Adipose tissue (tissue), 3 donors: Measurements from ENCODE around the gene CSMD2. TPM values are rescaled to one million over a fixed set of nuclear protein-coding genes. Genes with fewer than 3 reads are reported as not detected.

ENCODE experiments used
- H3K27ac ChIP-seq: one replicate; pipeline ENCODE4 v1.5.1; 2013; ENCODE audit warnings: low read depth, low read length
- WGBS, 3 donors: extraction: QIAGEN DNeasy Blood & Tissue Kit; methylation state at CpG; one replicate each; pipeline ENCODE4 v1.1.7; 2013; 5-methylcytosine and 5-hydroxymethylcytosine counted together
- polyA plus RNA-seq, 3 donors: library from polyadenylated mRNA; stranded (reverse); fragments of 200-250 nt; gene quantifications; one replicate each; pipeline ENCODE4 v1.2.3, GENCODE V29; 2013
- donor health status: healthy with polysubstance abuse.
- donor health status: Bipolar disorder and iron deficiency.
- donor health status: healthy.

The CSMD2 gene
- polyA plus RNA-seq, 3 donors, result under 0.01 to 0.21 (median 0.07) TPM

- WGBS, 3 donors, result 77 to 82% (median 80%) methylated on average over 10 of the region's 10 CpGs
Measured at GRCh38 chr1:33825506-33825905, 339.5 kb downstream of the CSMD2 start.

GRCh38 chr1:33824971-33825370 is 340.1 kb downstream of the CSMD2 start:
- H3K27ac ChIP-seq, result no peak overlapping the region
- WGBS, 3 donors, result 63 to 93% (median 66%) methylated on average over 1 of the region's 1 CpG

More at GRCh38 chr1:33825506-33825905, 339.5 kb downstream of the CSMD2 start:
- H3K27ac ChIP-seq, result no peak overlapping the region

DNA sequence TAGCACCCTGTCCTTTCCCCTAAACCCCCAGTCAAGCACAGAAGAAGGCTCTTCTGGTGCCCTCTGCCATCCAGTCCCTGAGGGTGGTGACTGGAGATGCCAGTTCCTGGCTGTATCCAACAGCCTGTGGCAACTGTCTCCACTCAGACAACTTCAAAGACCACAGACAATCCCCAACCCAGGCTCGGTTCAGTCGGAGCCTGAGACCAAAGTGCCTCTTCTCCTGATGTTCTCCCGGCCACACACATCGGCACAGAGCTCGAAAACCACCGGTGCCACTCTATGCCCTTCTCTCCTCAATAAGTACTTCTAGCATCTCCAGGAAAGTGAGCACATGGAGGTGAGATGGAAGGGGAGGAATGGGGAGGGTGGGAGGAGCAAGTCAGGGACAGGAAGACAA is 340.7 kb downstream of the CSMD2 start:
- WGBS, 3 donors, result 73 to 92% (median 86%) methylated on average over 6 of the region's 6 CpGs
- no peak overlapping the region for H3K27ac ChIP-seq

- H3K27ac ChIP-seq, result no peak overlapping the region
- WGBS, 3 donors, result 56 to 73% (median 56%) methylated on average over 1 of the region's 1 CpG
Measured at GRCh38 chr1:33823830-33824229, 341.2 kb downstream of the CSMD2 start.

GRCh38 chr1:33823401-33823800 is 341.6 kb downstream of the CSMD2 start:
- 85 to 93% (median 91%) methylated on average over 2 of the region's 2 CpGs for WGBS, 3 donors
- H3K27ac ChIP-seq, result no peak overlapping the region

- H3K27ac ChIP-seq, result no peak overlapping the region
- 52 to 55% (median 52%) methylated on average over 6 of the region's 6 CpGs for WGBS, 3 donors
Measured at GRCh38 chr1:33822396-33822795, 342.6 kb downstream of the CSMD2 start.

- no peak overlapping the region for H3K27ac ChIP-seq
- 89 to 90% (median 90%) methylated on average over 6 of the region's 6 CpGs for WGBS, 3 donors
Measured at GRCh38 chr1:33821291-33821690, 343.7 kb downstream of the CSMD2 start.

- 69 to 87% (median 81%) methylated on average over 5 of the region's 5 CpGs for WGBS, 3 donors
Measured at GRCh38 chr1:33820804-33821203, 344.2 kb downstream of the CSMD2 start.

GRCh38 chr1:33819913-33820311 is 345.1 kb downstream of the CSMD2 start:
- H3K27ac ChIP-seq, result no peak overlapping the region
- 53 to 75% (median 73%) methylated on average over 7 of the region's 7 CpGs for WGBS, 3 donors

More at GRCh38 chr1:33820804-33821203, 344.2 kb downstream of the CSMD2 start:
- H3K27ac ChIP-seq, result no peak overlapping the region

DNA sequence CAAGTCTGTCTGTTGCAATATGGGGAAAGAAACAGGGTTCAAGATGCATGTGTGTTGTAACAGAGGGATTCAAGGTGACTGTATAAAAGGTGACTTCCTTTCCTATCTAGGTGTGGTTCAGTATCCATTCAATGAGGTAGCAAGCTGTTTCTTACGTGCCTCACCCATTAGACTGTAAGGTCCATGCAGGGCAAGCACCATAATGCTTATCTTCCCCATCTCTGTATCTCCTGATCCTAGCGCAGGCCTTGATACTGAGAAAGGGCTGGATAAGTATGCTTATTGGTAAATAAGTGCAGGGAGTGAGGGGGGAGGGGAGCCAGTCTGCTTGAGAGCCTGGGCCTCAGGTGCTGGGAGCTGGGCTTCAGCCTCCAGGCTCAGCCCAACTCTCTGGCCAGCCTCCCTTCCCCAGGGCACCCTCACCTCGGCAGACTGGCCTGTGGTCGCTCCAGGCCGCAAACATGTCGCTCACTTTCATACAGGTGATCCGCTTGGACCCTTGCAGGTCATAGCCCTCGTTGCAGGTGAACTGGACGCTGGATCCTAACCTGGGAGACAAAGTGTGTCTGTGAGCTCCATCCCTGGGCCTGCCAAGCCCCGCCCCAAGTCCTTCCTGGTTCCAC is 345.6 kb downstream of the CSMD2 start:
- H3K27ac ChIP-seq, result no peak overlapping the region
- 80 to 85% (median 82%) methylated on average over 10 of the region's 10 CpGs for WGBS, 3 donors

DNA sequence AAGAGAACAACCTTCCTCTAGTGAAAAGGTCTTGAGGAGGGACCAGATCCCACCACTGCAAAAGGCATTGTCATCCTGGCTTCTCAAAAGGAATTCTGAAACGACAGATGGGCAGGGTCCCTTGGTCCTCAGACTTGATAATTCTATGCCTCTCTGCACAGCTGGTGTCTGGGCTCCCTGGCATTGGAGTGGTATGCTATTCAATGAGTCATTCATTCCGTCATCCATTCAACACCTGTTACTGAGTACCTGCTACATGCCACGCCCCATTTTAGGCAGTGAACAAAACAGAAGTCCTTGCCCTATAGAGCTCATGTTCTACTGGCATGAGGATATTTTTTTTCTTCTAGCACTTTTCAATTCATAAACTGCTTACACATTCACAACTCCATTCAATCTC is 347.0 kb downstream of the CSMD2 start:
- WGBS, 3 donors, result 51 to 85% (median 80%) methylated on average over 3 of the region's 3 CpGs
- no peak overlapping the region for H3K27ac ChIP-seq

- WGBS, 3 donors, result 61 to 65% (median 64%) methylated on average over 4 of the region's 4 CpGs
- H3K27ac ChIP-seq, result no peak overlapping the region
Measured at GRCh38 chr1:33815061-33815460, 350.0 kb downstream of the CSMD2 start.

DNA sequence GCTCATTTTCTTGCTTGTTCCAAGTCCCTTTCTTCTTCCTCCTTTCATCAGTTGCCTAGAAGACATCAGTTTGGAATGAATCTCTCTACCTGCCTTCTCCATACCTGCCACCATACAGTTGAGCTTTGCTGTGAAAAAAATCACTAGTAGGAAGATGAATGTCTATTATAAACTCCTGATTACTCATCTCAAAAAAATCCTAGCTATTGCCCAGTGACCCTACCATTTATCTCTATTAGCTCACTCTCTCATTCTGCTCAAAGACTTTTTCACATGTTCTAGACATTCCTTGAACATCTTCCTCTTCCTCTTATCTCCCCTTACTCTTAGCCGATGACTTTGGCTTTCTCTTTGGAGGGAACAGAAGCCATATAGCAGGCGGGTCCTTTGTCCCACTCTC is 350.9 kb downstream of the CSMD2 start:
- no peak overlapping the region for H3K27ac ChIP-seq
- 75 to 94% (median 84%) methylated on average over 2 of the region's 2 CpGs for WGBS, 3 donors

DNA sequence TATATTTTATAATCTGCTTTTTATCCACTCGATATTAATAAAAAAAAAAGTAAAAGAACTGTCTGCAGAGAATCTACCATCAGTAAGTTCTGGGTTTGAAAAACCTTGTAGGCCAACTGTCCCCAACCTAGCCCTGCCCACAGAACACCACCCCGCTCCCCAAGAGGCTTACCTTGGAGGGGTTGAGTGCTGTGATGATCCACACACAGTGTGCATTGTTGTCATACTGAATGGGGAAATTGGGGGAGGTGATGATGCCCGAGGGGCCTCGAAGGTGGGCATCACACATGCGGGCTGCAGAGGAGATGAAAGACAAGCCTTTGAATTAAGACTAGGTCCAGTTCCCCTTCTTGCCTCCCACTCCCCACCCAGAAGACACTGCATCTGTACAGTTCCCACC is 354.5 kb downstream of the CSMD2 start:
- H3K27ac ChIP-seq, result no peak overlapping the region
- WGBS, 3 donors, result 82 to 91% (median 91%) methylated on average over 5 of the region's 5 CpGs

DNA sequence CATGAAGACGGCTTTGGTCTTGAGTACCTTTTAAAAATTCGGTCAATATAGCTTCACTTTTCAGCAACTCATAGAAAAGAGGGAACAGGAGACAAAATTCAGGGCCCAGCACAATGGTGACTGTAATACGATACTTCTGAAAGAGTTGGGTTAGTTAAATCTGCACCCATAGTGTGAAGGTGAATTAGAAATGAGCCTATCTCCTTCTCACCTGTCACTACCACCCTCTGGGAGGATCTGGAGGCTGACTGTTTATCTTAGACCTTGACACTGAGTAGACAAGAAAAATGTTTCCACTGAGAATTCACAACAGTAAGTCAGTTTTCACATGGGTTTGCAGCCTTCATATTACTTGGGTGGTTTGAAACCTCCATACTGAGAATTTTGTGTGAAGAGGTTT is 359.0 kb downstream of the CSMD2 start:
- no peak overlapping the region for H3K27ac ChIP-seq
- 67 to 91% (median 90%) methylated on average over 3 of the region's 3 CpGs for WGBS, 3 donors

DNA sequence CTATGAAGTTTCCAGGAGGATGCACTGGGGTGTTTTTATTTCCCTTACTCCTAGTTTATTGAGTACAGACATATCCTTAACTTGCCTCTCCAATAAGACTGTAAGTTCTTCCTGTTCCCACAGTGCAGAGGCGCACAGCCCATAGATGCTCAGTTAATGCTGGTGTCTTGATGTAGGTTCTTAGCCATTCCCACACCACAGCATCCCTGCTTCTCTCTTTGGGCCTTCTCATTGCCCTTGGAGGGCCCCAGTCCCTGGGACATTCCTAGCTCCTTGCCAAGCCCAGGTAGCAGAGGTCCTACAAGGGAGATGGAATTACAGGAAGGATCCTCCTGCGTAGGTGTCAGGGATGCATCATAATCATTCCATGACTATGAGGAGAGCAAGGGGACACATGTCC is 362.8 kb downstream of the CSMD2 start:
- H3K27ac ChIP-seq, result no peak overlapping the region
- 90 to 96% (median 96%) methylated on average over 2 of the region's 2 CpGs for WGBS, 3 donors

- H3K27ac ChIP-seq, result no peak overlapping the region
- WGBS, 3 donors, result 39 to 74% (median 70%) methylated on average over 6 of the region's 6 CpGs
Measured at GRCh38 chr1:33797849-33798248, 367.2 kb downstream of the CSMD2 start.

- 52 to 68% (median 60%) methylated on average over 4 of the region's 4 CpGs for WGBS, 3 donors
- no peak overlapping the region for H3K27ac ChIP-seq
Measured at GRCh38 chr1:33792651-33793050, 372.4 kb downstream of the CSMD2 start.

GRCh38 chr1:33792216-33792615 is 372.8 kb downstream of the CSMD2 start:
- WGBS, 3 donors, result 65 to 87% (median 78%) methylated on average over 4 of the region's 4 CpGs
- H3K27ac ChIP-seq, result no peak overlapping the region

- 79 to 88% (median 86%) methylated on average over 2 of the region's 2 CpGs for WGBS, 3 donors
- no peak overlapping the region for H3K27ac ChIP-seq
Measured at GRCh38 chr1:33791251-33791650, 373.8 kb downstream of the CSMD2 start.

DNA sequence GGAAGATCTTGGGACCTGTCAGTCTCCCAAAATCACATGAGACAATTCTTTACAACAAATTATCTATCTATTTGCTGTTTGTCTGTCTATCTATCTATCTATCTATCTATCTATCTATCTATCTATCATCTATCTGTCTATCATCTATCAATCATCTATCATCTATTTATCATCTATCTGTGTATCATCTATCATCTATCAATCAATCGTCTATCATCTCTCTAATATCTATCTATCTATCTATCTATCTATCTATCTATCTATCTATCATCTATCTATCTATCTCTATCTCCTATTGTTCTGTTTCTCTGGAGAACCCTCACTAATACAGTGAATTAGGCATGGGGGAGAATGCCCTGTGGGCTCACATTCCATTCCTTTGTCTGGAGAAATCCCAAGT is 374.5 kb downstream of the CSMD2 start:
- H3K27ac ChIP-seq, result no peak overlapping the region
- WGBS, 3 donors, result 80 to 89% (median 81%) methylated on average over 1 of the region's 1 CpG
